Measurements from ENCODE around the gene SPTLC2.
"Not testable (repeated sequence)": the region's sequence is repeated elsewhere in the genome, so short reads cannot be mapped to it uniquely, and the experiment has no call there.

SPTLC2 gene

GRCh38 chr14:77565289-77565993 is 51.0 kb downstream of the SPTLC2 start:
- H3K4me1 Mint-ChIP-seq (ENCODE audit: low read depth): peaks cover 5% of the 10 kb centered on the region
- no peak for DNase-seq (ENCODE audit: low spot score)
- no peaks in the 10 kb centered on the region for H3K27me3 Mint-ChIP-seq (ENCODE audit: low read depth)
- H3K27ac Mint-ChIP-seq: peak overlapping the region; percentile 47
- no peaks in the 10 kb centered on the region for H3K9me3 Mint-ChIP-seq
- peak overlapping the region; percentile 3 for H3K4me3 Mint-ChIP-seq
- peaks cover 35% of the 10 kb centered on the region for H3K36me3 Mint-ChIP-seq (ENCODE audit: low read depth)

DNA sequence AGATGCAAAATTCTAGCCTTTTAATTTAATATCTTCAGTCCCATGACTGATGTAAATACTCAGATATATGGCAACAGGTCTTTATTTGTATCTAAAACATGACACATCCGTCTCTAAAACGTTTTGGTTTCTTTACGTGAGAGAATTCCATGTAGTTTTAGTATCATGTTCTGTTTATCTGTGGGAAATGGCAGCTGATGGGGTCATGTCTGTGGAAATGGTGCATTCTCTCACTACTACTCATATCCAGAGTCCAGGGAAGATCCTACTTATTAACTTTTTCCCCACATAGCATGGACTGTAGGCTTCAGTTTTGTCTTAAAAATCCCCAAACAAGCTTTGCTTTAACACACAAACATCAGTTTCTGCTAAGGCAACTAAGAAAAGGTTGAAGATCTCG is 53.8 kb downstream of the SPTLC2 start:
- Mint-ChIP-seq H3K9me3 (no peaks in the 10 kb centered on the region), H3K27ac (no peak overlapping the region), H3K4me1 (ENCODE audit: low read depth) (peaks cover 5% of the 10 kb centered on the region), H3K27me3 (ENCODE audit: low read depth) (no peaks in the 10 kb centered on the region), H3K36me3 (ENCODE audit: low read depth) (peaks cover 35% of the 10 kb centered on the region), H3K4me3 (no peak overlapping the region)
- no peak for DNase-seq (ENCODE audit: low spot score)

DNA sequence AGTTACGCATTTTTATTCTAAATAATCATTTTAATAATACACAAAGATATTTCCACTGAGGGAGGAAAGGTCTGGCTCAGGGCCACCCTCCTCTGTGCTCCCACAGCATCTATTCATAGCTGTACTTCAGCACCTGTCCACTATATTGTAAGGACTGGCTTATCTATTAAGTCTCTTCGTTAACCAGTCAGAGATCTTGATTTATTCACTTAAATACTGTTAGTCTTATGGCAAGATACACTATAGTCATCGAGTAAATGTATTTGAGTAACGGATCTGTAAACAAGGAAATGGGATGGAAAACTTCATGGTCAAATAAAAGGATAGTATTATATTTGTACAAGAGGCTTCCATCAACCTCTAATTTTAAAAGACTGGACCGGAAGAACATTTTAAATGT is 54.6 kb downstream of the SPTLC2 start:
- DNase-seq (ENCODE audit: low spot score): no peak
- Mint-ChIP-seq H3K4me1 (ENCODE audit: low read depth) (peaks cover 9% of the 10 kb centered on the region), H3K9me3 (no peaks in the 10 kb centered on the region), H3K27me3 (ENCODE audit: low read depth) (no peaks in the 10 kb centered on the region), H3K27ac (no peak overlapping the region), H3K36me3 (ENCODE audit: low read depth) (peaks cover 39% of the 10 kb centered on the region), H3K4me3 (no peak overlapping the region)

DNA sequence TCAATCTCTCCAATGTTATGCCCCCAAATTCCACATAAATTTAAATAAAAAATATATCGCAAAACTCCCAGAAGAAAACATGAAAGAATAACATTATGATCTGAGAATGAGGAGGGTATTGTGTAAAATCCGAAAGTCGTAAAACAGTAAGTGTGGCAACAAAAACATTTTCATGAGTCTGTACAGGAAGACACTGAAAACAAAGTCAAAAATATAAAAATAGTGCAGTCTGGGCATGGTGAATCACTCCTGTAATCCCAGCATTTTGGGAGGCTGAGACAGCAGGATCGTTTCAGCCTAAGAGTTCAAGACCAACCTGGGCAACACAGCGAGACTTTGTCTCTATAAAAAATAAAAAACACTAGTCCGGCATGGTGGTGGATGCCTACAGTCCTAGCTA is 57.1 kb downstream of the SPTLC2 start:
- H3K27ac Mint-ChIP-seq: no peak overlapping the region
- H3K27me3 Mint-ChIP-seq (ENCODE audit: low read depth): no peaks in the 10 kb centered on the region
- peaks cover 55% of the 10 kb centered on the region for H3K36me3 Mint-ChIP-seq (ENCODE audit: low read depth)
- no peak for DNase-seq (ENCODE audit: low spot score)
- no peaks in the 10 kb centered on the region for H3K9me3 Mint-ChIP-seq
- no peak overlapping the region for H3K4me3 Mint-ChIP-seq
- H3K4me1 Mint-ChIP-seq (ENCODE audit: low read depth): peaks cover 10% of the 10 kb centered on the region

GRCh38 chr14:77557391-77557790 is 59.0 kb downstream of the SPTLC2 start:
- H3K36me3 Mint-ChIP-seq (ENCODE audit: low read depth): peaks cover 61% of the 10 kb centered on the region
- H3K4me1 Mint-ChIP-seq (ENCODE audit: low read depth): peaks cover 14% of the 10 kb centered on the region
- no peaks in the 10 kb centered on the region for H3K27me3 Mint-ChIP-seq (ENCODE audit: low read depth)
- peak overlapping the region; percentile 71 for H3K27ac Mint-ChIP-seq
- DNase-seq (ENCODE audit: low spot score): no peak
- H3K9me3 Mint-ChIP-seq: no peaks in the 10 kb centered on the region
- H3K4me3 Mint-ChIP-seq: peak overlapping the region; percentile 54

- Mint-ChIP-seq H3K27ac (peak overlapping the region; percentile 71), H3K36me3 (ENCODE audit: low read depth) (peaks cover 60% of the 10 kb centered on the region), H3K9me3 (no peaks in the 10 kb centered on the region), H3K4me1 (ENCODE audit: low read depth) (peaks cover 14% of the 10 kb centered on the region), H3K4me3 (peak overlapping the region; percentile 54), H3K27me3 (ENCODE audit: low read depth) (no peaks in the 10 kb centered on the region)
- DNase-seq (ENCODE audit: low spot score): no peak
Observed at GRCh38 chr14:77556946-77557345, 59.5 kb downstream of the SPTLC2 start.

GRCh38 chr14:77554816-77555599 is 61.4 kb downstream of the SPTLC2 start:
- H3K4me1 Mint-ChIP-seq (ENCODE audit: low read depth): peaks cover 14% of the 10 kb centered on the region
- H3K36me3 Mint-ChIP-seq (ENCODE audit: low read depth): peaks cover 61% of the 10 kb centered on the region
- H3K4me3 Mint-ChIP-seq: no peak overlapping the region
- no peaks in the 10 kb centered on the region for H3K9me3 Mint-ChIP-seq
- H3K27ac Mint-ChIP-seq: peak overlapping the region; percentile 66
- DNase-seq (ENCODE audit: low spot score): no peak
- H3K27me3 Mint-ChIP-seq (ENCODE audit: low read depth): no peaks in the 10 kb centered on the region

GRCh38 chr14:77554207-77554606 is 62.2 kb downstream of the SPTLC2 start:
- no peaks in the 10 kb centered on the region for H3K27me3 Mint-ChIP-seq (ENCODE audit: low read depth)
- H3K27ac Mint-ChIP-seq: peak overlapping the region; percentile 58
- H3K4me3 Mint-ChIP-seq: peak overlapping the region; percentile 55
- no peaks in the 10 kb centered on the region for H3K9me3 Mint-ChIP-seq
- no peak for DNase-seq (ENCODE audit: low spot score)
- peaks cover 63% of the 10 kb centered on the region for H3K36me3 Mint-ChIP-seq (ENCODE audit: low read depth)
- peaks cover 14% of the 10 kb centered on the region for H3K4me1 Mint-ChIP-seq (ENCODE audit: low read depth)

DNA sequence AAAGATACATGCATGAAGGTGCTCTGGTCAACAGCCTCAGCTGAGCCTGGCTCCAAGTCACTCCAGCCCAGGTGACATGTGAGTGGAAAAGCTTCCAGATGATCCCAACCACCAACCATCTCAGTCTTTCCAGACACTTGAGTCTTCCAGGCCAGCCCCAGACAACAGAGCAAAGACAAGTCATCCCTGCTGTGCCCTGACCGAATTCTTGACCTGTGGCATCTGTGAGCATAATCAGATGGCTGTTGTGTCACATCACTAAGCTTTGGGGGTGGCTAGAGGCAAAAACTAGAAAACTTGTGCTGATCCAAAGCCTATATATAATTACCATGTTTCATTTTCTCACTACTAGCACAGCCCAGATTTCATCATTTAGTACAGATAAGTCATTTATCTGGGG is 67.0 kb downstream of the SPTLC2 start:
- no peak for DNase-seq (ENCODE audit: low spot score)
- Mint-ChIP-seq H3K9me3 (no peaks in the 10 kb centered on the region), H3K4me3 (no peak overlapping the region), H3K27ac (no peak overlapping the region), H3K4me1 (ENCODE audit: low read depth) (peaks cover 5% of the 10 kb centered on the region), H3K27me3 (ENCODE audit: low read depth) (no peaks in the 10 kb centered on the region), H3K36me3 (ENCODE audit: low read depth) (peaks cover 51% of the 10 kb centered on the region)

DNA sequence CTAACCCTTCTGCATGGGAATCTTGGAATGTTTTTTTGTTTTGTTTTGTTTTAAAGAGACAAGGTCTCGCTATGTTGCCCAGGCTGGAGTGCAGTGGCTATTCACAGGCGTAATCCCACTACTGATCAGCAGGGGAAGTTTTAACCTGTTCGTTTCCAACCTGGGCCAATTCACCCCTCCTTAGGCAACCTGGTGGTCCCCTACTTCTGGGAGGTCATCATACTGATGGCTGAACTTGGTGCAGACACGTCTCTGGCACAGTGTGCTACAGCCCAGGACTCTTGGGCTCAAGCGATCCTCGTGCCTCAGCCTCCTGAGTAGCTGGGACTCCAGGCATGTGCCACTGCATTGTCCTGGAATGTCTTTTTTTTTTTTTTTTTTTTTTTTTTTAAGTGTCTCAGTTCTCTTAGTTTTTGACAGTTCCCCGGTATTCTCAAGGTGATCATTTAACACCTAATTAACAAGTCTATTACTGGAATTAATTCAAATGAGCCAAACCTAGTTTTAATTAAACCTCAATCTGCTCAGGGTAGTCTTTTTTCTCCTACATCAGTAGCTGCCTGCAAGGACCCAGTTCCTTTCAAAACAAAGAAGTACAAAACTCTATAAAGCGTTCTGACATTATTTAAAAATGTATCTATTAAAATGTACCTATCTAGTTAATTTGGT is 68.8 kb downstream of the SPTLC2 start:
- DNase-seq (ENCODE audit: low spot score): no peak
- Mint-ChIP-seq H3K4me1 (ENCODE audit: low read depth) (peaks cover 2% of the 10 kb centered on the region), H3K9me3 (no peaks in the 10 kb centered on the region), H3K36me3 (ENCODE audit: low read depth) (peaks cover 40% of the 10 kb centered on the region), H3K27ac (no peak overlapping the region), H3K27me3 (ENCODE audit: low read depth) (no peaks in the 10 kb centered on the region), H3K4me3 (no peak overlapping the region)

DNA sequence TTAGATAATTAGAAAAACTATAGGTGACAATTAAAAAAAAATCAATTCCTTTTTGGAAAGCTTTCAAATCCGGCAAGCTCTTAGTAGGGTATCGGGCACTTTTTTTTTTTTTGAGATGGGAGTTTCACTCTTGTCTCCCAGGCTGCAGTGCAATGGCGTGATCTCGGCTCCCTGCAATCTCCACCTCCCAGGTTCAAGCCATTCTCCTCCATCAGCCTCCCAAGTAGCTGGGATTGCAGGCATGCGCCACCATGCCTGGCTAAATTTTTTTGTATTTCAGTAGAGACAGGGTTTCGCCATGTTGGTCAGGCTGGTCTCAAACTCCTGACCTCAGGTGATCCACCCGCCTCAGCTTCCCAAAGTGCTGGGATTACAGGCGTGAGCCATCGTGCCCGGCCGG is 71.3 kb downstream of the SPTLC2 start:
- not testable (repeated sequence) for H3K4me3 Mint-ChIP-seq; H3K9me3 Mint-ChIP-seq; H3K4me1 Mint-ChIP-seq (ENCODE audit: low read depth); DNase-seq (ENCODE audit: low spot score); H3K27ac Mint-ChIP-seq; H3K27me3 Mint-ChIP-seq (ENCODE audit: low read depth)
- peaks cover 28% of the 10 kb centered on the region for H3K36me3 Mint-ChIP-seq (ENCODE audit: low read depth)

DNA sequence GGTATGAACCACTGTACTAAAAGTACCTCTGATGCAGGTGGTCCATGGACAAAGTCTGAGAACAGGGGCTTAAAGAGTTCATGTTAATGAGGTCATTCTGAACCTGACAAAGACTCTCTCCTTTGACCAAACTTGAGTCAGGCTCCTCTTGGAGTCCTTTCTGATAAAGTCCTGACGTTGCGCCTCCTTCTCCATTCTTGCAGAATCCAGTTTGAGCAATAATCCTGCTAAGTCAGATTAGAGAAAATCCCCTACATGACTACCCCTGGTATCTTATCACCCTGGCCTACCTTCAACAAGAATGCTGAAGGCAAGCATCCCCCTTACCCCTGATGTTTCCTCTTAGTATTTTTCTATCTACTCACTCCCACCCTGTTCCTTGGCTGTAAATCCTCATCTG is 71.9 kb downstream of the SPTLC2 start:
- Mint-ChIP-seq H3K27ac (no peak overlapping the region), H3K36me3 (ENCODE audit: low read depth) (peaks cover 24% of the 10 kb centered on the region), H3K4me3 (no peak overlapping the region), H3K9me3 (no peaks in the 10 kb centered on the region), H3K4me1 (ENCODE audit: low read depth) (peaks cover 7% of the 10 kb centered on the region), H3K27me3 (ENCODE audit: low read depth) (no peaks in the 10 kb centered on the region)
- DNase-seq (ENCODE audit: low spot score): no peak

DNA sequence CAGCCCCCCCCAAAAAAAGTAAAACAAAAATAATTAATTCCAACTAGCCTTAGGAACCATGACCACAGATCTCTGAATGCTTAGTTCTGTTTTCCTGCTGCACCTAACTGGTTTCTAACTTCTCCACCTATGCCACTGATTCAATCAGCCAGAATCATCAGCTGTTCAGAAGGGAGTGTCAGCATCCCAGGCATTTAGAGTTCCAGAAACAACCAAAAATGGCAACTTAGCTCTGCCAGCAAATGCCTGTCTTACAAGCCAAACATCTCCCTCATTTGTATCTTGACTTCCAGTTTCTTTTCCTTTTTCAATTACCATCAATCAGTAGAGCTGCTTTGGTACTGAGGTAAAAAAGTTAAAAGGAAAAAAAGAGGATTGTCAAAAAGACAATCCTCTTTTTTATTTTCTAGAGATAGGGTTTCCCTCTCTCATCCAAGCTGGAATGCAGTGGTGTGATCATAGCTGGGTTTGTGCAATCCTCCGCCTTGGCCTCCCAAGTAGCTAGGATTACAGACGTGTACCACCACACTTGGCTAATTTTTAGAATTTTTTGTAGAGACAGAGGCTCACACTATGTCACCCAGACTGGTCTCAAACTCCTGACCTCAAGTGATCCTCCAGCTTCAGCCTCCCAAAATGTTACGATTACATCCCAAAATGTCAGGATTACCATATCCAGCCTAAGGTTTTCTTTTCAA is 72.7 kb downstream of the SPTLC2 start:
- H3K9me3 Mint-ChIP-seq: no peaks in the 10 kb centered on the region
- DNase-seq (ENCODE audit: low spot score): no peak
- no peaks in the 10 kb centered on the region for H3K27me3 Mint-ChIP-seq (ENCODE audit: low read depth)
- no peak overlapping the region for H3K4me3 Mint-ChIP-seq
- peaks cover 7% of the 10 kb centered on the region for H3K4me1 Mint-ChIP-seq (ENCODE audit: low read depth)
- H3K27ac Mint-ChIP-seq: no peak overlapping the region
- peaks cover 20% of the 10 kb centered on the region for H3K36me3 Mint-ChIP-seq (ENCODE audit: low read depth)

DNA sequence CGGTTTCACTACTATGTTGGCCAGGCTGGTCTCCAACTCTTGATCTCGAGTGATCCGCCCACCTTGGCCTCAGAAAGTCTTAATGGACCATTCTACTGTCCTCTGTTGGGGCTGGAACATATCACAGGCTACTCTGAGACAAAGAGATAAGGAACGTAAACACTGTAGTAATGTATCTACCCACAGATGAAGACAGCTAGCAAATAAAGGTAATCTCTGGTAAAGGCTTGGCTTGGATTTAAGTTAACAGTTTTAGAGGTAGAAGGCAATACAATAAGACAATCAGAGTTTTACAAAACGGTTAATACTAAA is 73.2 kb downstream of the SPTLC2 start:
- DNase-seq (ENCODE audit: low spot score): no peak
- H3K9me3 Mint-ChIP-seq: no peaks in the 10 kb centered on the region
- no peak overlapping the region for H3K4me3 Mint-ChIP-seq
- peaks cover 16% of the 10 kb centered on the region for H3K36me3 Mint-ChIP-seq (ENCODE audit: low read depth)
- peaks cover 7% of the 10 kb centered on the region for H3K4me1 Mint-ChIP-seq (ENCODE audit: low read depth)
- H3K27ac Mint-ChIP-seq: no peak overlapping the region
- H3K27me3 Mint-ChIP-seq (ENCODE audit: low read depth): no peaks in the 10 kb centered on the region
